Right ventricle myocardium inferior (tissue), 1 donor: ENCODE measurements around the gene ARSB. TPM values are rescaled to one million over a fixed set of nuclear protein-coding genes. Genes with fewer than 3 reads are reported as not detected.

ENCODE experiments used
- ATAC-seq: fragments of 200-7000 bp; cut with Tn5 transposase; one replicate; pipeline ENCODE4 v1.9.1; 2020; ENCODE audit warnings: mild to moderate bottlenecking, moderate library complexity
- DNase-seq: peaks from one replicate; pipeline ENCODE4 v3.0.0; 2021; ENCODE audit errors: missing footprints
- intact Hi-C: fragments of 100-400 bp; cut with DNase I; formaldehyde crosslinking; loops from one replicate; pipeline ENCODE4 v1.11.0; 2022
- total RNA-seq: library from RNA; stranded (reverse); fragmentation: NEBNext Ultra II Directional; extraction: Animal tissue kit (Norgen Biotek cat#: 25700); gene quantifications from one replicate; pipeline ENCODE4 v1.2.1, GENCODE V29; 2021
- donor health status: DM: no; HTN: yes; CAD: no; lungs with severe emphysema.

ARSB gene
- total RNA-seq, 1 donor from 2014 or later: 11.9 TPM

- ATAC-seq (peak; percentile 46), DNase-seq (no peak)
- intact Hi-C loops: no loop called here
Observed at GRCh38 chr5:78824831-78825281, 160.3 kb downstream of the ARSB start.

- DNase-seq (no peak), ATAC-seq (no peak)
- intact Hi-C loops: no loop called here
Observed at GRCh38 chr5:78823196-78823595, 161.9 kb downstream of the ARSB start.

GRCh38 chr5:78821536-78822021 lies 163.5 kb downstream of the ARSB start:
- DNase-seq: no peak
- intact Hi-C loops: no loop called here
- ATAC-seq: no peak

- intact Hi-C loops: no loop called here
- no peak for DNase-seq
- ATAC-seq: no peak
Observed at GRCh38 chr5:78819707-78820106, 165.4 kb downstream of the ARSB start.

- intact Hi-C loops: no loop called here
- DNase-seq: no peak
- no peak for ATAC-seq
Observed at GRCh38 chr5:78819166-78819565, 165.9 kb downstream of the ARSB start.

- no peak for ATAC-seq
- DNase-seq: no peak
- intact Hi-C loops: no loop called here
Observed at GRCh38 chr5:78816143-78816765, 168.9 kb downstream of the ARSB start.

GRCh38 chr5:78813906-78814530 lies 171.1 kb downstream of the ARSB start:
- intact Hi-C loops: no loop called here
- ATAC-seq (no peak), DNase-seq (no peak)

- intact Hi-C loops: no loop called here
- DNase-seq: no peak
- ATAC-seq: no peak
Observed at GRCh38 chr5:78813286-78813685, 171.8 kb downstream of the ARSB start.

- ATAC-seq (no peak), DNase-seq (no peak)
- intact Hi-C loops: no loop called here
Observed at GRCh38 chr5:78811866-78812265, 173.2 kb downstream of the ARSB start.

GRCh38 chr5:78811121-78811817 lies 173.8 kb downstream of the ARSB start:
- no peak for DNase-seq
- intact Hi-C loops: no loop called here
- ATAC-seq: no peak

GRCh38 chr5:78810098-78810920 lies 174.8 kb downstream of the ARSB start:
- intact Hi-C loops: no loop called here
- DNase-seq: no peak
- ATAC-seq: peak; percentile 53

- intact Hi-C loops: loop anchor here (10.0 kb wide), 1 partner anchor 265 kb away; no protein-coding TSS in a partner anchor
- ATAC-seq: peak; percentile 26
- DNase-seq: peak; percentile 70
Observed at GRCh38 chr5:78809444-78809843, 175.7 kb downstream of the ARSB start.

- intact Hi-C loops: loop anchor here (10.0 kb wide), 1 partner anchor 264 kb away; no protein-coding TSS in a partner anchor
- no peak for ATAC-seq
Observed at GRCh38 chr5:78808818-78809217, 176.3 kb downstream of the ARSB start.

GRCh38 chr5:78808380-78808779 lies 176.7 kb downstream of the ARSB start:
- DNase-seq (no peak), ATAC-seq (peak; percentile 17)
- intact Hi-C loops: loop anchor here (10.0 kb wide), 1 partner anchor 264 kb away; no protein-coding TSS in a partner anchor

More at GRCh38 chr5:78808818-78809217, 176.3 kb downstream of the ARSB start:
- DNase-seq: no peak

- intact Hi-C loops: loop anchor here (10.0 kb wide), 1 partner anchor 262 kb away; no protein-coding TSS in a partner anchor
Observed at GRCh38 chr5:78806544-78806943, 178.6 kb downstream of the ARSB start.

GRCh38 chr5:78805474-78806124 lies 179.5 kb downstream of the ARSB start:
- intact Hi-C loops: loop anchor here (10.0 kb wide), 1 partner anchor 261 kb away; no protein-coding TSS in a partner anchor
- no peak for DNase-seq
- ATAC-seq: no peak

More at GRCh38 chr5:78806544-78806943, 178.6 kb downstream of the ARSB start:
- DNase-seq (no peak), ATAC-seq (no peak)

- DNase-seq (no peak), ATAC-seq (no peak)
- intact Hi-C loops: loop anchor here (10.0 kb wide), 1 partner anchor 260 kb away; no protein-coding TSS in a partner anchor
Observed at GRCh38 chr5:78804995-78805394, 180.1 kb downstream of the ARSB start.

GRCh38 chr5:78803941-78804340 lies 181.2 kb downstream of the ARSB start:
- ATAC-seq (peak; percentile 42), DNase-seq (no peak)
- intact Hi-C loops: loop anchor here (10.0 kb wide), 1 partner anchor 259 kb away; no protein-coding TSS in a partner anchor
